ENCODE measurements around the gene MVB12B. TPM values are rescaled to one million over a fixed set of nuclear protein-coding genes. Genes with fewer than 3 reads are reported as not detected.

Gene MVB12B
- total RNA-seq, 2 experiments from 2014 or later, result 14.3 to 15.3 TPM

GRCh38 chr9:126377176-126377509, 50.5 kb downstream of the MVB12B start:
- H3K4me3 Mint-ChIP-seq, result no peak overlapping the region
- H3K27me3 Mint-ChIP-seq, result no peaks in the 10 kb centered on the region
- no peak overlapping the region for H3K27ac Mint-ChIP-seq
- no peaks in the 10 kb centered on the region for H3K9me3 Mint-ChIP-seq
- no peak for DNase-seq
- ChIA-PET CTCF (no interaction called here), POLR2A (no interaction called here)
- H3K4me1 Mint-ChIP-seq (ENCODE audit: low read depth), result peaks cover 22% of the 10 kb centered on the region
- H3K36me3 Mint-ChIP-seq (ENCODE audit: low read depth), result peaks cover 6% of the 10 kb centered on the region
- Histone ChIP-seq H3K27me3 (ENCODE audit: control insufficient read depth in 1 of 2, insufficient read depth in 2 of 2, low read length in 2 of 2) (no peaks in the 10 kb centered on the region), H3K9me3 (ENCODE audit: control insufficient read depth in 1 of 2, insufficient read depth in 1 of 2, low read length in 2 of 2) (no peaks in the 10 kb centered on the region), H3K27ac (ENCODE audit: low read depth in 1 of 2, low read length in 2 of 2) (no peak overlapping the region), H3K4me3 (ENCODE audit: low read length) (no peak overlapping the region), H3K4me1 (ENCODE audit: insufficient read depth, low read length) (peaks cover 5% of the 10 kb centered on the region), H3K36me3 (ENCODE audit: insufficient read depth, low read length) (no peaks in the 10 kb centered on the region)
- intact Hi-C loops (cut with DNase I, micrococcal nuclease), result no loop called here
- TF ChIP-seq CTCF (IDR thresholded peaks at IDR 0.05), result no peak
- no peak for ATAC-seq (ENCODE audit: poor library complexity)

GRCh38 chr9:126377536-126377935, 50.9 kb downstream of the MVB12B start:
- Mint-ChIP-seq H3K27me3 (no peaks in the 10 kb centered on the region), H3K4me3 (no peak overlapping the region), H3K36me3 (ENCODE audit: low read depth) (peaks cover 6% of the 10 kb centered on the region), H3K27ac (no peak overlapping the region), H3K9me3 (no peaks in the 10 kb centered on the region), H3K4me1 (ENCODE audit: low read depth) (peaks cover 22% of the 10 kb centered on the region)
- no peak for ATAC-seq (ENCODE audit: poor library complexity)
- peaks cover 5% of the 10 kb centered on the region for H3K4me1 ChIP-seq (ENCODE audit: insufficient read depth, low read length)
- H3K9me3 ChIP-seq (ENCODE audit: control insufficient read depth in 1 of 2, insufficient read depth in 1 of 2, low read length in 2 of 2), result no peaks in the 10 kb centered on the region
- H3K27ac ChIP-seq (ENCODE audit: low read depth in 1 of 2, low read length in 2 of 2), result no peak overlapping the region
- H3K36me3 ChIP-seq (ENCODE audit: insufficient read depth, low read length), result no peaks in the 10 kb centered on the region
- H3K4me3 ChIP-seq (ENCODE audit: low read length), result no peak overlapping the region
- intact Hi-C loops (cut with DNase I, micrococcal nuclease), result no loop called here
- POLR2A ChIA-PET, result no interaction called here
- no peaks in the 10 kb centered on the region for H3K27me3 ChIP-seq (ENCODE audit: control insufficient read depth in 1 of 2, insufficient read depth in 2 of 2, low read length in 2 of 2)
- DNase-seq, result no peak
- TF ChIP-seq CTCF (IDR thresholded peaks at IDR 0.05), result no peak
- CTCF ChIA-PET, result no interaction called here

DNA sequence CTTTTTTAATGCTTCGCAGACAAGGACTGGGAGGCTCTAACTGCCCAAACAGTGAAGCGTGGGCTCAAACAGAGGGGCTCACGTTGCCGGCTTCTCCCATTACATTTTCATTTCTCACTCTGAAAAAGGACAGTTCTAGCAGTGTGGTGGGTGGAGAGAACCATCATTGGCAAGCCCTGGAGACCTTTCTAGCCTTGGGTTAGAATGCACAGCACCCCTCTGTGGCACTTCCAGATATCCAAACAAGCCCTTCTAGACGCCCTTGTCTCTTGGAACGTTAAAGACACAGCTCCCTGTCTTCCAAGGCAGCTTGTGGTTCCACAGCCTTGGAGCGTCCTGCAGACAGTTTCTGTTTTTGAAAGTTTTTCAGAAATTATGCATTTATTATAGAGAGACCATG, 52.1 kb downstream of the MVB12B start:
- Histone ChIP-seq H3K4me3 (ENCODE audit: low read length) (no peak overlapping the region), H3K27me3 (ENCODE audit: control insufficient read depth in 1 of 2, insufficient read depth in 2 of 2, low read length in 2 of 2) (no peaks in the 10 kb centered on the region), H3K4me1 (ENCODE audit: insufficient read depth, low read length) (peaks cover 5% of the 10 kb centered on the region), H3K36me3 (ENCODE audit: insufficient read depth, low read length) (no peaks in the 10 kb centered on the region), H3K9me3 (ENCODE audit: control insufficient read depth in 1 of 2, insufficient read depth in 1 of 2, low read length in 2 of 2) (no peaks in the 10 kb centered on the region), H3K27ac (ENCODE audit: low read depth in 1 of 2, low read length in 2 of 2) (no peak overlapping the region)
- CTCF ChIA-PET, result no interaction called here
- Mint-ChIP-seq H3K4me1 (ENCODE audit: low read depth) (peaks cover 22% of the 10 kb centered on the region), H3K36me3 (ENCODE audit: low read depth) (peaks cover 9% of the 10 kb centered on the region), H3K4me3 (no peak overlapping the region), H3K27me3 (no peaks in the 10 kb centered on the region), H3K9me3 (no peaks in the 10 kb centered on the region), H3K27ac (no peak overlapping the region)
- no peak for DNase-seq
- no peak for TF ChIP-seq CTCF (IDR thresholded peaks at IDR 0.05)
- no peak for ATAC-seq (ENCODE audit: poor library complexity)
- intact Hi-C loops (cut with DNase I, micrococcal nuclease), result no loop called here
- POLR2A ChIA-PET, result no interaction called here

Measured in CD4-positive, alpha-beta T cell (primary cell).